Measurements from ENCODE around the gene NFIA. TPM values are rescaled to one million over a fixed set of nuclear protein-coding genes. Genes with fewer than 3 reads are reported as not detected.

Gene NFIA
- total RNA-seq, 1 donor from 2014 or later, result 66.6 TPM

GRCh38 chr1:61135291-61135690 lies 52.9 kb downstream of the NFIA start:
- H3K27me3 ChIP-seq, result no peaks in the 10 kb centered on the region
- ATAC-seq (no peak), DNase-seq (no peak)
- no peaks in the 10 kb centered on the region for H3K36me3 ChIP-seq
- H3K4me1 ChIP-seq, result peaks cover 34% of the 10 kb centered on the region
- no peak overlapping the region for H3K27ac ChIP-seq
- no peak for TF ChIP-seq CTCF (IDR thresholded peaks at IDR 0.05)
- no peak overlapping the region for H3K4me3 ChIP-seq
- intact Hi-C loops (cut with DNase I), result no loop called here
- no peaks in the 10 kb centered on the region for H3K9me3 ChIP-seq

- H3K4me3 ChIP-seq, result no peak overlapping the region
- intact Hi-C loops (cut with DNase I), result no loop called here
- no peaks in the 10 kb centered on the region for H3K27me3 ChIP-seq
- DNase-seq (no peak), ATAC-seq (no peak)
- no peaks in the 10 kb centered on the region for H3K36me3 ChIP-seq
- H3K27ac ChIP-seq, result no peak overlapping the region
- H3K4me1 ChIP-seq, result peaks cover 34% of the 10 kb centered on the region
- no peaks in the 10 kb centered on the region for H3K9me3 ChIP-seq
- TF ChIP-seq CTCF (IDR thresholded peaks at IDR 0.05), result no peak
Measured at GRCh38 chr1:61138305-61138704, 55.9 kb downstream of the NFIA start.

- no peak overlapping the region for H3K4me3 ChIP-seq
- DNase-seq (no peak), ATAC-seq (peak; percentile 68)
- intact Hi-C loops (cut with DNase I), result no loop called here
- H3K4me1 ChIP-seq, result peaks cover 30% of the 10 kb centered on the region
- H3K27ac ChIP-seq, result no peak overlapping the region
- H3K27me3 ChIP-seq, result no peaks in the 10 kb centered on the region
- no peak for TF ChIP-seq CTCF (IDR thresholded peaks at IDR 0.05)
- no peaks in the 10 kb centered on the region for H3K9me3 ChIP-seq
- H3K36me3 ChIP-seq, result no peaks in the 10 kb centered on the region
Measured at GRCh38 chr1:61138921-61139774, 56.8 kb downstream of the NFIA start.

- no peak overlapping the region for H3K4me3 ChIP-seq
- H3K4me1 ChIP-seq, result peaks cover 30% of the 10 kb centered on the region
- H3K36me3 ChIP-seq, result no peaks in the 10 kb centered on the region
- DNase-seq, result no peak
- no peaks in the 10 kb centered on the region for H3K27me3 ChIP-seq
- H3K9me3 ChIP-seq, result no peaks in the 10 kb centered on the region
- intact Hi-C loops (cut with DNase I), result no loop called here
- H3K27ac ChIP-seq, result no peak overlapping the region
- TF ChIP-seq CTCF (IDR thresholded peaks at IDR 0.05), result no peak
- no peak for ATAC-seq
Measured at GRCh38 chr1:61139775-61140549, 57.6 kb downstream of the NFIA start.

GRCh38 chr1:61140778-61141177 lies 58.4 kb downstream of the NFIA start:
- intact Hi-C loops (cut with DNase I), result no loop called here
- H3K4me3 ChIP-seq, result no peak overlapping the region
- ATAC-seq, result no peak
- no peak for TF ChIP-seq CTCF (IDR thresholded peaks at IDR 0.05)
- no peaks in the 10 kb centered on the region for H3K9me3 ChIP-seq
- DNase-seq, result no peak
- no peak overlapping the region for H3K27ac ChIP-seq
- no peaks in the 10 kb centered on the region for H3K27me3 ChIP-seq
- peaks cover 30% of the 10 kb centered on the region for H3K4me1 ChIP-seq
- H3K36me3 ChIP-seq, result no peaks in the 10 kb centered on the region
